ENCODE measurements around the gene HSP90AB1.

DNA sequence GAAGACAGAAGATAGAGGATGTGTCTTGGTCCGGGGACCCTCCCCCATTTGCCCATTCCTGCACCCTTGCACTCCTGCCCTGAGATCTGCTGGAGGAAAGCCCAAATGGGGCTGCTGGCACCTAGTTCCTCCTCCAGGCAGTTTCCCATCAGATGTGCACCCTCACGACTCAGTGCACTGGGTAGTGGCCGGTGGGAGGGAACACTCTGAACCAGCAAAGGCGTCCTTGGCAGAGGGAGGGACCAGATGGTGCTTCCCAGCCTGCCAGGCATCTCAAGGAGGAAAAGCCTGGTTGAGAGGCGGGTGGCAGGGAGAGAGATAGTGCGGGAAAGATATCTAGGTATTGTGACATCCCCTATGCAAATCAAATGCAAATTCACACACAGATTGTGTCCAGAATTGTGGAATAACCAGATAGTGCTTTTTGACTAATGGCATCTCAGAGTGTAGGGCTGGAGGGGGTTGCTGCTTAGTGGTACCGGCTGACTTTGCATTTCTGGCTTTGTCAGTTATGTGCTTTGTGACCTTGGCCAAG lies 42.9 kb downstream of the HSP90AB1 start:
- TF ChIP-seq, protein P1, sequence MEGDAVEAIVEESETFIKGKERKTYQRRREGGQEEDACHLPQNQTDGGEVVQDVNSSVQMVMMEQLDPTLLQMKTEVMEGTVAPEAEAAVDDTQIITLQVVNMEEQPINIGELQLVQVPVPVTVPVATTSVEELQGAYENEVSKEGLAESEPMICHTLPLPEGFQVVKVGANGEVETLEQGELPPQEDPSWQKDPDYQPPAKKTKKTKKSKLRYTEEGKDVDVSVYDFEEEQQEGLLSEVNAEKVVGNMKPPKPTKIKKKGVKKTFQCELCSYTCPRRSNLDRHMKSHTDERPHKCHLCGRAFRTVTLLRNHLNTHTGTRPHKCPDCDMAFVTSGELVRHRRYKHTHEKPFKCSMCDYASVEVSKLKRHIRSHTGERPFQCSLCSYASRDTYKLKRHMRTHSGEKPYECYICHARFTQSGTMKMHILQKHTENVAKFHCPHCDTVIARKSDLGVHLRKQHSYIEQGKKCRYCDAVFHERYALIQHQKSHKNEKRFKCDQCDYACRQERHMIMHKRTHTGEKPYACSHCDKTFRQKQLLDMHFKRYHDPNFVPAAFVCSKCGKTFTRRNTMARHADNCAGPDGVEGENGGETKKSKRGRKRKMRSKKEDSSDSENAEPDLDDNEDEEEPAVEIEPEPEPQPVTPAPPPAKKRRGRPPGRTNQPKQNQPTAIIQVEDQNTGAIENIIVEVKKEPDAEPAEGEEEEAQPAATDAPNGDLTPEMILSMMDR (IDR thresholded peaks at IDR 0.05; ENCODE audit: low read depth, low read length, poor library complexity, severe bottlenecking), result no peak
- no peak for TF ChIP-seq EZH2phosphoT487 (IDR thresholded peaks at IDR 0.05; ENCODE audit: borderline replicate concordance, low read length)
